HG03108 (cell line): Measurements from ENCODE around the gene SCAF1.
A peak's percentile ranks its signal among the peaks of the same experiment; 100 is the strongest.

Experiments
- ATAC-seq: cut with Tn5 transposase; IDR thresholded peaks from one replicate; pipeline ENCODE4 v1.9.1; 2021; ENCODE audit warnings: moderate library complexity; ENCODE audit not compliant: unreplicated experiment

Gene SCAF1, protein sequence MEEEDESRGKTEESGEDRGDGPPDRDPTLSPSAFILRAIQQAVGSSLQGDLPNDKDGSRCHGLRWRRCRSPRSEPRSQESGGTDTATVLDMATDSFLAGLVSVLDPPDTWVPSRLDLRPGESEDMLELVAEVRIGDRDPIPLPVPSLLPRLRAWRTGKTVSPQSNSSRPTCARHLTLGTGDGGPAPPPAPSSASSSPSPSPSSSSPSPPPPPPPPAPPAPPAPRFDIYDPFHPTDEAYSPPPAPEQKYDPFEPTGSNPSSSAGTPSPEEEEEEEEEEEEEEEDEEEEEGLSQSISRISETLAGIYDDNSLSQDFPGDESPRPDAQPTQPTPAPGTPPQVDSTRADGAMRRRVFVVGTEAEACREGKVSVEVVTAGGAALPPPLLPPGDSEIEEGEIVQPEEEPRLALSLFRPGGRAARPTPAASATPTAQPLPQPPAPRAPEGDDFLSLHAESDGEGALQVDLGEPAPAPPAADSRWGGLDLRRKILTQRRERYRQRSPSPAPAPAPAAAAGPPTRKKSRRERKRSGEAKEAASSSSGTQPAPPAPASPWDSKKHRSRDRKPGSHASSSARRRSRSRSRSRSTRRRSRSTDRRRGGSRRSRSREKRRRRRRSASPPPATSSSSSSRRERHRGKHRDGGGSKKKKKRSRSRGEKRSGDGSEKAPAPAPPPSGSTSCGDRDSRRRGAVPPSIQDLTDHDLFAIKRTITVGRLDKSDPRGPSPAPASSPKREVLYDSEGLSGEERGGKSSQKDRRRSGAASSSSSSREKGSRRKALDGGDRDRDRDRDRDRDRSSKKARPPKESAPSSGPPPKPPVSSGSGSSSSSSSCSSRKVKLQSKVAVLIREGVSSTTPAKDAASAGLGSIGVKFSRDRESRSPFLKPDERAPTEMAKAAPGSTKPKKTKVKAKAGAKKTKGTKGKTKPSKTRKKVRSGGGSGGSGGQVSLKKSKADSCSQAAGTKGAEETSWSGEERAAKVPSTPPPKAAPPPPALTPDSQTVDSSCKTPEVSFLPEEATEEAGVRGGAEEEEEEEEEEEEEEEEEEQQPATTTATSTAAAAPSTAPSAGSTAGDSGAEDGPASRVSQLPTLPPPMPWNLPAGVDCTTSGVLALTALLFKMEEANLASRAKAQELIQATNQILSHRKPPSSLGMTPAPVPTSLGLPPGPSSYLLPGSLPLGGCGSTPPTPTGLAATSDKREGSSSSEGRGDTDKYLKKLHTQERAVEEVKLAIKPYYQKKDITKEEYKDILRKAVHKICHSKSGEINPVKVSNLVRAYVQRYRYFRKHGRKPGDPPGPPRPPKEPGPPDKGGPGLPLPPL

DNA sequence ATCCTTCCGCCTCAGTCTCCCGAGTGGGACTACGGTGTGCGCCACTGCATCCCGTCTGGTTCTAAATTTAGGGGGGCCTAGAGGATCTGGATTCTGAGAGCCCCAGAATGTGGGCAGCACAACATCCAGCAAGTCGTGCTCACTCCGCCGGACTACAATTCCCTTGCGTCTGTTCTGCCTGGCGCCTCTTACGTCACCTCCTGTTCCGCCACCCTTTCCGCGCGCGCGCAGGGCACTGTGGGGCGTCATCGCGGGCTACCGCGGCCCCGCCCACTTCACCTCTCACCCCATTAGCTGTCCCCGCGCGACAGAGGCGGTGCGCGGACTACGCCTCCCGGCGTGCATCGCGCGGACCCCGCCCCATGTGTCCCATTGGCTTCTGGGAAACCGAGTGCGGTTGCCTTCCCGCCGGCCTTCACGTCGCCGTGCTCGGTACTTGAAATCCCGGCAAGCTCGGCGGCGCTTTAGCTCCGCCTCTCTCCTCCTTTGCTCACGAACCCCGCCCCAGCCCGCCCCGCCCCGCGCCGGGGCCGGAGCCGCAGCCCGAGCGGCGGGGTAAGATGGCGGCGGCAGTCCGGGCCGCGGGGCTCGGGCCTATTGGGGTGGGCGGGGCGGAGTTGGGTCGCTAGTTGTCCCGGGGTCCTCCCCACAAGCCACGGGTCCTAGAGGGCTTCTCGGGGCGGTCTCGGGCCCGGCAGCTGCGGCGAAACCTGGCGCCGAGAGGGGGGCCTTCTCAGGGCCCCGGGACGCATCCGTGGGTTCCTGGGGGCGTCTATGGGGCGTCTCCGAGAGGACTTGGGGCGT, at the start of gene SCAF1:
Gene SCAF1 (plus strand): TSS at position 522 of the 804 bp plus-strand sequence. CDS start 2,818 bp downstream, outside the sequence.
- ATAC-seq, result peak; percentile 48

DNA sequence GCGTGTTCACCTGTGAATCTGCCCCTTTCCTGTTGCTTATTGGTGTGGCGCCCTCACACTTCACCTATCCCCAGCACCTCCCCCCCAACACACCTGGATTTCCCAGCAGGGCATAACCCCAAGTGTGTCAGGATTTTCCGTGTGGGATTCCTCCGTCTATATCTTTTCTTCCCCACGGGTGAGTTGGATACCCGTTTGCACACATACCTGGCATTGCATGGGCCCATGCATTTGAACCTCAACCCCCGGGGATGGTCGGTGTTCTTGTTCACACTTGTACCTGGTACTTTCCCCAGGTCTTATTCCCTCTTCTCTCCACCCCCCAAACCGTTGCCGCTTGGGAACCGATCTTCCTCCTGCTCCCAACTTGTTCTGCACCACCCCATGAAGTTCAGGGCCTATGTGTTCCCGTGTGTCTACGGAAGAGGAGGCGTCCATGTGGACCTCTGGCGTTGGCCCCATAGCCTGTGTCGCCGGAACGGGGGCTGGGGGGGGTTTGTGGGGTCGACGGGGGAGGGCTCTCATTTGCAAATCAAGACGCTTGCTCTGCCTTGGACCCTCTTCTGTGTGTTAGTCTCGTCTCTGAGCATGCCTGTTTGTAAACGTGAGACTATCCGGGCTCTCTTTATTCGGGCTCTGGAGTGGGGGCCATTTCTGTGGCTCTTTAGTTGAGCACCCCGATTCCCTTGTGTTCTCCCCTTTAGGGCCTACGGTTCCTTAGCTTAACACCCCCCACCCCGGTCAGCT, 49.4 kb upstream of the SCAF1 start:
- no peak for ATAC-seq

DNA sequence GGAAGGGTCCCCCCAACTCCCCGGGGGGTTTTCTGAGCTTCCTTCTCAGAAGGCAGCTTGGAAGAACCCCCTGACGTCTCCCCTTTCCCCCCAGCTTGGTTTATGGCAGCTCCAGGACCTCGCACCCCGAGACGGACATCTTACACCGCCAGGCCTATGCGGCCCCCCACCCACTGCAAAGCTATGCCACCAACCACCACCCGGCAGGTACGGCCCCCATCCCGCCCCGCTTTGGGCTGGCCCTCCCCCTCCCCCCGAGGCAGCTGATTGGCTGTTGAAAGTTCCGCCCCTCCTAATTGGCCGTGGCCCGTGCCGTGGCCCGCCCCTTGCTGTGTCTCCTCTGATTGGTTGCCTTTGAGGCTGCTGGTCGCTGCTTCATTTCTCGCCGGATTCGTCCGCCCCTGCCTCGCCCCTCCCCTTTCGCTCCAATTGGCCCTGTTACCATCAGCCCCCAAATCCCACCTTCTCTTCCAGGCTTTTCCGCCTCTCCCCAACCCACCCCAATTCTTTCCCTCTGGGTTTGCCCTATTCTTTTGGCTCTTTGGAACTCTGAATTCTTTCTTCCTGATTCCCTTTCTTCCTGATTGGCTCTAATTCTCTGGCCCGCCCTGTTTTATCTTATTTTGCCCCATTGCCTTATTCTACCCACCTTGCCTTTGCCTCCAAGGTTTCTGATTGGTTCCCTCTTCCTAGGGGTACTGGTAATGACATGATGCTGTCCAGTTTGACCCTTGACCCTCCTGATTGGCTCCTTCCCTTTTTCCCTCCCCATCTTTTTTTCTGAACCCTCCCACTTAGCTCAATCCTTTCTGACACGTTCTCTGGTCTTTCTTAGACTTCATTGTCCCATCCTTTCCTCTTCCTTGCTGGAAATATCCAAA, 48.5 kb upstream of the SCAF1 start:
- ATAC-seq, result peak; percentile 40

DNA sequence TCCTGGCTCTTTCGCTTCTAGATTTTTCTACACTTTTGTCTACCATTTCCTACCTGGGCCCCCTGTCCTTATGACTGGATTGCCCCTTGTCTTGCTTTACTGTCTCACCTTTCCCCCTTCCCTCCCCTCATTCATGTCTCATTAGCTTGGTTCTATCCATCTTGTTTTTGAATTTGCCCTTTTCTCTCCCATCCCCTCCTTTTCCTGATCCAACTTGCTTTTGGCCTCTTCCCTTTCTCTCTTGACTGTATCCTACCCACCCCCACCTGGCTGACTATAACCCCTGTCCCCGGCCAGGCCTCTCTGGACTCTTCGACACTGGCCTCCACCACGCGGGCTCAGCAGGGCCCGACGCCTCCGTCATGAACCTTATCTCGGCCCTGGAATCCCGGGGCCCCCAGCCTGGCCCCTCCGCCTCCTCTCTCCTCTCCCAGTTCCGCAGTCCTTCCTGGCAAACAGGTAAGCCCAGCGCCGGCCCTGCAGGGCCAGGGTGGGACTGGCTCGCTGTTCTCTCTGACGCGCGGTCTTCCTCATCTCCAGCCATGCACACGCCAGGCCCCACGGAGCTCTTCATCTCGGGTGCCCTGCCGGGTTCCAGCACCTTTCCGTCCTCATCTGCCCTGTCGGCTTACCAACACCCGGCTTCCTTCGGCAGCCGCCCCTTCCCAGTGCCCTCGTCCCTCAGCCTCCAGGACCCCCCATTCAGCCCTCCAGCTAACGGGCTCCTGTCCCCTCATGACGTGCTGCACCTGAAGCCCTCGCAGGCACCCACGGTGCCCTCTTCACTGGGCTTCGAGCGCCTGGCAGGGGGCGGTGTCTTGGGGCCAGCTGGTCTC, 47.6 kb upstream of the SCAF1 start:
- ATAC-seq, result no peak

DNA sequence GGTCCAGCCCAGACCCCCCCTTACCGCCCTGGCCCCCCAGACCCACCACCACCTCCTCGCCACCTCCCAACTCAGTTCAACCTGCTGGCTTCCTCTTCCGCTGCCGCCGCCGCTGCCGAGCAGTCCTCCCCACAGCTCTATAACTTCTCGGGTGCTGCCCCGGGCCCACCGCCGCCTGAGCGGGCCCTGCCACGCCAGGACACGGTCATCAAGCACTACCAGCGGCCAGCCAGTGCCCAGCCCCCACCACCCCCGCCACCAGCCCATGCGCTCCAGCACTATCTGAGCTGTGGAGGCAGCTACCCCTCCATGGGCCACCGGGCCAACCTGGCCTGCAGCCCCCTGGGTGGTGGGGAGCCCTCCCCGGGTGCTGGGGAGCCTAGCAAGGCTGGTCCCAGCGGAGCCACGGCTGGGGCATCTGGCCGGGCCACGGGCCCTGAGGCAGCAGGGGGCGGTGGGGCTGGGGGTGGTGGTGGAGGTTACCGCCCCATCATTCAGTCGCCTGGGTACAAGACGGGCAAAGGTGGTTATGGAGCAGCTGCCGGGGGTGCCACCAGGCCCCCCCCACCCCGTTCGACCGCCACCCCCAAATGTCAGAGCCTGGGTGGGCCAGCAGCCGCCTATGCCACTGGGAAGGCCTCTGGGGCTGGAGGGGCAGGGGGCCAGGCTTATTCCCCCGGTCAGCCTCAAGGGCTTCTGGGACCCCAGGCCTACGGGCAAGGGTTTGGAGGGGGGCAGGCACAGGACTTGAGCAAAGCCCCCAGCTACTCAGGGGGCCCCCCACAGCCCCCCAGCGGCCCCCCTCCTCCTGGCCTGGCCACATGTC, 46.8 kb upstream of the SCAF1 start:
- no peak for ATAC-seq

DNA sequence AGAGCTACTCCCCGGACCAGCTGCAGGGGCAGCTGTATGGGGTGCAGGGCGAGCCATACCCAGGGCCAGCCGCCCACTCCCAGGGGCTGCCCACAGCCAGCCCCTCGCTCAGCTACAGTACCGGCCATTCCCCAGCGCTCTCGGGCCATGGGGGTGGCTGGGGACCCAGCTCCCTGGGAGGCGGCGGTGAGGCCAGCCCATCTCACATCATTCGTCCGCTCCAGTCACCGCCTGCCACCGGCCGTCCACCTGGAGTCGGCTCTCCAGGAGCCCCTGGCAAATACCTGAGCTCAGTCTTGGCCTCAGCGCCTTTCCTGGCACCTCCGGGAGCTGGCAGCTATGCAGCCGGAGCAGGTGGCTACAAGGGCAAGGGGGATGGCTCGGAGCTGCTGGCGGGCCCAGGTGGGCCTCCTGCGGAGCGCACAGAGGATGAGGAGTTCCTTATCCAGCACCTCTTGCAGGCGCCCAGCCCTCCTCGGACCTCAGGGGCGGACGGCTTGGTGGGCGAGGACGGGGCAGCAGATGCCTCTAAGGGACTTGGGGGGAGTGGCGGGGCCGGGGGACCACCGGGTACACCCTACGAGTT, 46.1 kb upstream of the SCAF1 start:
- ATAC-seq, result no peak

DNA sequence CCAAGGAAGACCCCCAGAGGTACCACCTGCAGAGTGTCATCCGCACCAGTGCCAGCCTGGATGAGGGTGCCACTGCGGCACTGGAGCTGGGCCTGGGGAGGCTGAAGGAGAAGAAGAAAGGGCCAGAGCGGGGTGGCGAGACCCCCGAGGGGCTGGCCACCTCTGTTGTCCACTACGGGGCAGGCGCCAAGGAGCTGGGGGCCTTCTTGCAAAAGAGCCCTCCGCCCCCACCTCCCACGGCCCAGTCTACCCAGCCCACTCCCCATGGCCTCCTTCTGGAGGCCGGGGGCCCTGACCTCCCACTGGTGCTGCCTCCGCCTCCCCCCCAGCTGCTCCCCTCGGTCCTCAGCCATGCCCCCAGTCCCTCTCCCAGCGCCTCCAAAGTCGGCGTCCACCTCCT, 45.6 kb upstream of the SCAF1 start:
- no peak for ATAC-seq

DNA sequence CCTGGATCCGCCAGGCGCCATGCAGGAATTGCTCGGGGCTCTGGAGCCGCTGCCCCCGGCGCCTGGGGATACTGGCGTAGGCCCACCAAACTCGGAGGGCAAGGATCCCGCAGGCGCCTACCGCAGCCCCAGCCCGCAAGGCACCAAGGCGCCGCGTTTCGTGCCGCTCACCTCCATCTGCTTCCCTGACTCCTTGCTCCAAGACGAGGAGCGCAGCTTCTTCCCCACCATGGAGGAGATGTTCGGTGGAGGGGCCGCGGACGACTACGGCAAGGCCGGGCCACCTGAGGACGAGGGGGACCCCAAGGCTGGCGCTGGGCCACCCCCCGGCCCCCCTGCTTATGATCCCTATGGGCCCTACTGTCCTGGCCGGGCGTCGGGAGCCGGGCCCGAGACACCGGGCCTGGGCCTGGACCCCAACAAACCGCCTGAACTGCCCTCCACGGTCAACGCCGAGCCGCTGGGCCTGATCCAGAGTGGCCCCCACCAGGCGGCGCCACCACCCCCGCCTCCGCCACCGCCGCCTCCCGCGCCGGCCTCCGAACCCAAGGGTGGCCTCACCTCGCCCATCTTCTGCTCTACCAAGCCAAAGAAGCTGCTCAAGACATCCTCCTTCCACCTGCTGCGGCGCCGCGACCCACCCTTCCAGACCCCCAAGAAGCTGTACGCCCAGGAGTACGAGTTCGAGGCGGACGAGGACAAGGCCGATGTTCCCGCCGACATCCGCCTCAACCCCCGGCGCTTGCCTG, 44.9 kb upstream of the SCAF1 start:
- no peak for ATAC-seq

DNA sequence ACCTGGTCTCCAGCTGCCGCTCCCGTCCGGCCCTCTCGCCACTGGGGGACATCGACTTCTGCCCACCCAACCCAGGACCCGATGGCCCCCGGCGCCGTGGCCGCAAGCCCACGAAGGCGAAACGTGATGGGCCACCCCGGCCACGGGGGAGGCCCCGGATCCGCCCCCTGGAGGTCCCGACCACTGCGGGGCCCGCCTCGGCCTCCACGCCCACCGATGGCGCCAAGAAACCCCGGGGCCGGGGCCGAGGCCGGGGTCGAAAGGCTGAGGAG, 44.4 kb upstream of the SCAF1 start:
- no peak for ATAC-seq

DNA sequence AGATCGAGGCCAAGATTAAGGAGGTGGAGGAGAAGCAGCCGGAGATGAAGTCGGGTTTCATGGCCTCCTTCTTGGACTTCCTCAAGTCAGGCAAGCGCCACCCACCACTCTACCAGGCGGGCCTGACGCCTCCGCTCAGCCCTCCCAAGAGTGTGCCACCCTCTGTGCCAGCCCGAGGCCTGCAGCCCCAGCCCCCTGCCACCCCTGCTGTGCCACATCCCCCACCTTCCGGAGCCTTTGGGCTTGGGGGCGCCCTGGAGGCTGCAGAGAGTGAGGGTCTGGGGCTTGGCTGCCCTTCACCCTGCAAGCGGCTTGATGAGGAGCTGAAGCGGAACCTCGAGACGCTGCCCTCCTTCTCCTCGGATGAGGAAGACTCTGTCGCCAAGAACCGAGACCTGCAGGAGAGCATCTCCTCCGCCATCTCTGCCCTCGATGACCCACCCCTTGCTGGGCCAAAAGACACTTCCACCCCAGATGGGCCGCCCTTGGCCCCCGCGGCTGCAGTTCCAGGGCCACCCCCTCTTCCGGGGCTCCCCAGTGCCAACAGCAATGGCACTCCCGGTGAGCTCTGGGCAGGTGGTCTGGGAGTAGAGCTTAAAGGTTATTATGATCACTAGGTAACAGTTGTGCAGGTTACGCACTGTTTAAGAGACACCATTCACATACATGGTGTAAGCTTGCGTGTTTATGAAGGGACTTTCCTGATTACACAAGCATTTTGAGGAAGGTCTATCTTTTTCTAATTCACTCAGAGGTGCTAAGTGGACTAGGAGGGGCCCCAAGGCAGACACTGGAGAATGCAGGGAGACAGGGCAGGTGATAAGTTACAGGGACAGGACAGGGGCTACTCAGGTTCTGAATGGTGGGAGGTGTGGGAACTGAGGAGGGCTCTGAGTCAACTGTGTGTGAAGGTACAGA, 42.4 kb upstream of the SCAF1 start:
- no peak for ATAC-seq

DNA sequence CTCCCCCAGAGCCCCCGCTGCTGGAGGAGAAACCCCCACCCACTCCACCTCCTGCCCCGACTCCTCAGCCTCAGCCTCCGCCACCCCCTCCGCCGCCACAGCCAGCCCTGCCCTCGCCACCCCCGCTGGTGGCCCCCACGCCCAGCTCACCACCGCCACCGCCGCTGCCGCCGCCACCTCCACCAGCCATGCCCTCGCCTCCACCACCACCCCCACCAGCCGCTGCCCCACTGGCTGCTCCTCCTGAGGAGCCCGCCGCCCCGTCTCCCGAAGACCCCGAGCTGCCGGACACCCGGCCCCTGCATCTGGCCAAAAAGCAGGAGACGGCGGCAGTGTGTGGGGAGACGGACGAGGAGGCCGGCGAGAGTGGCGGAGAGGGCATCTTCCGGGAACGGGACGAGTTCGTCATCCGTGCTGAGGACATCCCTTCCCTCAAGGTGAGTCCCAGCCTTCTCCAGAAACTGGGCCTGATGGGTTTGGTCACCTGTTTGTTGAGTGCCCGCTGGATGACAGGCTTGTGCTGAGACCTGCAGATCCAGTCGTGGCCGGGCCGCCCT, 40.4 kb upstream of the SCAF1 start:
- ATAC-seq, result no peak

DNA sequence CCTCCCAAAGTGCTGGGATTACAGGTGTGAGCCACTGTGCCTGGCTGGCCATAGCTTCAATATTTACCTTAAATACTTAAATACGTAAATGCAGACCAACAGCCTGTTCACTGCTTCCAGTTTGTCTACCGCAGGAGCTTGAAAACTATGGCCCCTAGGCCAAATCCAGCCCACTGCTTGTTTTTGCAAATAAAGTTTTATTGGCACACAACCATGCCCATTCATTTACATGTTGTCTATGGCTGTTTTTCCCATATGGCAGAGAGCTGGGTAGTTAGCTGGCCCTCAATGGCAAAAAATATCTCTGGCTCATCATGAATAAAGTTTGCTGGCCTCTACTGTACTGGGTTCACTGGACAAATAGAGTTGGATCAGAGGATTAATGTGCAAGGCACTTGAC, 39.2 kb upstream of the SCAF1 start:
- no peak for ATAC-seq

DNA sequence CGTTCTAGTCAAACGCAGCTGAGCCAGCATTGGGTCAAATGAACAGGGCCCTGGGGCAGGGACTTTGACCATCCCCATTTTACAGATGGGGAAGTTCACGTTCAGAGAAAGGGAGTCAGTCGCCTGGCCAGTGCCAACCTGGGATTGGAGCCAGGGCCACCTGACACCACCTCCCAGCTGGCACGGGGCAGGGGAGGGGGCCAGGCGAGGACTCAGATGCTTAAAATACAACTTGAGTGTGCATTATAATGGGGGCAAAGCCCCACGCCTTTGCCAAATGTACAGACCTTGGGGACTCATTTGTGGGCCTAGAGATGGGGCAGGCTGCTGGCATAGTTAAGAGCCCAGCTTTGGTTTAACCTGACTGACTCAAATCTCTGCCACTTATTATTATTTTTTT, 36.4 kb upstream of the SCAF1 start:
- no peak for ATAC-seq

DNA sequence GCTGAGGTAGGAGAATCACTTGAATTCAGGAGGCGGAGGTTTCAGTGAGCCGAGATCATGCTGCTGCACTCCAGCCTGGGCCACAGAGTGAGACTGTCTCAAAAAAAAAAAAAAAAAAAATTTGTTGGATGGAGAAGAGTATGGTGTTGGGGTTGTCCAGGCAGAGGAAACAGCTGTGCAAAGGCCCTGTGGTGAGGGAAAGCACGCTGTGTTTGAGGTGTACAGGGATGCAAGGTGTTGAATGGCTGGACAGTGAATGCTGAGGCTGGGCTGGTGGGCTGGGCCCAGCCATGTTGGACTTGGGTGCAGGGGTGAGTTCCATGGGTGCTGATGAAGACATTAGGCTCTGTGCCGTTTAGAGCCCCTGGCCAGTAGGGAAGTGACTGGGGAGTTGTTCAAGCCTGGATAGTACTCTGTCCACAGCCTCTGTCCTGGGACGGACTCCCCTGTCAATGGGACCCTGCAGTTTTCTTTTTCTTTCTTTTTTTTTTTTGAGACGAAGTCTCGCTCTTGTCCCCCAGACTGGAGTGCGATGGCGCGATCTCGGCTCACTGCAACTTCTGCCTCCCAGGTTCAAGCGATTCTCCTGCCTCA, 32.4 kb upstream of the SCAF1 start:
- no peak for ATAC-seq
